ENCODE data around the gene MCUB.
"Not testable (repeated sequence)": the region's sequence is repeated elsewhere in the genome, so short reads cannot be mapped to it uniquely, and the experiment has no call there.

Gene MCUB

DNA sequence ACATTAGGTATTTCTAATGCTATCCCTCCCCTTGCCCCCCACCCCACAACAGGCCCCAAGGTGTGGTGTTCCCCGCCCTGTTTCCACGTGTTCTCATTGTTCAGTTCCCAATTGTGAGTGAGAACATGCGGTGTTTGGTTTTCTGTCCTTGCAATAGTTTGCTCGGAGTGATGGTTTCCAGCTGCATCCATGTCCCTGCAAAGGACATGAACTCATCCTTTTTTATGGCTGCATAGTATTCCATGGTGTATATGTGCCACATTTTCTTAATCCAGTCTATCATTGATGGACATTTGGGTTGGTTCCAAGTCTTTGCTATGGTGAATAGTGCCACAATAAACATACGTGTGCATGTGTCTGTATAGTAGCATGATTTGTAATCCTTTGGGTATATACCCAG is 20.0 kb downstream of the MCUB start:
- DNase-seq = not testable (repeated sequence)

DNA sequence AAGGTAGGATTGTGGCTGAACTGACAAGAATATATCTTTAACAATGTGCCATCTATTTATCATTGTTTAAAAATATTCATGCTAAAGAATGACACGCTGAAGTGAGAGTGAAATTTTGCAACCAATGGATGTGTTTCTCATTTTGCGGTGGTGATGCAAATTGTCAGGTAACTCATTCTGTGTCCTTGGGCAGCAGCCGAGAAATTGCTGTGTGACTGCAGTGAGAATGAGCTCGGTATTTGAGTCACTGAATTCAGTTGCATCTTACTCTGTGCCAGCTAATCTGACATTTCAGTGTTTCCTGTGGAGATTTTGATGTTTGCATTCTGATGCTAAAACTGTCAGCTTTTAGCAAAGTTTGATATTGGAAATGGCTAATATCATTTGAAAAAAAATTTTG is 28.1 kb downstream of the MCUB start:
- peak; percentile 68 to 75 for DNase-seq

DNA sequence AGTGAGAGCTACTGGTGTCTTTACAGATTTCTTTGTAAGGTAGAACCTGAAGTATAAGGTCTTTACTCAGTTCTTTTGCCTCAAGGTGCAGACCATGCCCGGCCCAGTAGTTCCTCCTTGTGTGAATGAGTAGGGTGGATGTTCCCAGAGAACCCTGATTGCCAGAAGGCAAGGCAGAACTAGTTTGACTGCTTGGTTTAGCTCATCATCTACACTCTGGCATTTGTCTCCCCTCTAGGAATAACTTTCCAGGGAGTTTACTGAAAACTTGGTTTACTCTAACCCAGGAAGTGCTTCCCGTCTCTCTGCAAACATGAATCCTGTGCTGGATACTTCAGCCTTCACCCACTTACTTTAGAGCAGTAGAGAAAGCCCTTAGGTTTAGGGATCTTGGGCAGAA is 29.1 kb downstream of the MCUB start:
- DNase-seq = no peak

DNA sequence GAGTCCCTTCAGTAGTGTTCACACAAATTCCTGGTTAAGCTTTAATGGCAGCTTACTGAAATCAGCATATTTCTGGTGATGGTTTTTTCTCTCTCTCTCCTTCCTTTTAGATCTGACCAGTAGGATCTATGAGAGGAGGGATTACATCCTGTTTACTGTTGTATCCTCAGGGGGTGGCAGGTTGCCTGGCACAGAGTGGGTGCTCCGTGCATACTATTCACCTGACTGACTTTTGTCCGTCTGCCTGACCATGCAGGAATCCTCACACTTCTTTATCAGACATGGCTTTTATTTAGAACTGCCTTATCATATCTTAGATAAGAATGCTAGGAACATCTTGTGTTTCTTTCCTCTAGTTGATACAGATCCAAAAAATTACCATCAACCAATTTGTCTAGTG is 29.6 kb downstream of the MCUB start:
- no peak for DNase-seq

DNA sequence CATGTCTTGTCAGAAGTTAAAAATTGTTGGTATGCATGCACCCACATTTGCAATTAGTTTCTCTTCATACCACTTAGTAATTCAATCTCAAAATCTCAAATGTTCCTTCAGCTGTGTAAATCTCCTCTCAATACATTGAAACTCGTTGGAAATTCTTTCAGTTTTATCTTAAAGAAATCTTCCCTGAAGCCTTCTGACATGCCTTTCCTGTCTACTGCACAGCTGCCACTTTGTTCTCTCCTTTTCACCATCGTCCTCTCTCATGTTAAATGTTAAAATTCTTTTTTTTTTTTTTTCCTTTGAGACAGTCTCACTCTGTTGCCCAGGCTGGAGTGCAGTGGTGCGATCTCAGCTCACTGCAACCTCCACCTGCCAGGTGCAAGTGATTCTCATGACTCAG is 30.9 kb downstream of the MCUB start:
- DNase-seq = no peak

DNA sequence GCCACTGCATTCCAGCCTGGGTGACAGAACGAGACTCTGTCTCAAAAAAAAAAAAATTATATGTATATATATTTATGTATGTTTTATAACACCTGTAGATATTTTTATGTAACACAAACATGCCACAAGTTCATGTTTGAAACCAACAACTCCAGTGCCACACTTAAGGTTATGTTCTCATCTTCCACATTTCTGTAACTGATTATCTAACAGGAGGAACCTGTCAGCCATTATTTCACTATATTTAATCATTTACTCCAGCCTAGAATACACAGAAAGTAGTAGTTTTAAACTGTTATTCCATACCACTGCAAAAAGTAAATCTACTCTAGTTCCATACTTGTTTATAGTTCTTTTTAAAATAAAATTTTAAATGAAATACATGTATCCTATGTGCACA is 32.3 kb downstream of the MCUB start:
- DNase-seq = no peak

DNA sequence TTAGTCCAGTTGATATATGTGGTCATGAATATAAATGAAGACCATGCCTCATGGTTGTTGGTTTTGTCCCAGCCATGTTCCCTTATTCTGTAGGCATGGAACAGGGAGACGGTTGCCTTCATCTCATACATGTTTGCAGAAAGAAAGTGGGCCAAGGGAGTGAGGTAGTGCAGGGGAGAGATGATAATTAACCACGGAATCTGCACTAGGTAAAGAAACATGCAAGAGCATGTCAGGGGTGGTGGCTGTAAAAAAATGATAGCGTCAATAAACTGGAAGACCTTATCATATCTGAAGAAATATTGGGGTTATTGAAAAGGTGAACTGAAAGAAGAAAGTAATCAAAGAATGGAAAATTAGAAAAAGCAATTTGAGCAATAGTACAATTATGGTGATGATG is 35.1 kb downstream of the MCUB start:
- not testable (repeated sequence) for DNase-seq

DNA sequence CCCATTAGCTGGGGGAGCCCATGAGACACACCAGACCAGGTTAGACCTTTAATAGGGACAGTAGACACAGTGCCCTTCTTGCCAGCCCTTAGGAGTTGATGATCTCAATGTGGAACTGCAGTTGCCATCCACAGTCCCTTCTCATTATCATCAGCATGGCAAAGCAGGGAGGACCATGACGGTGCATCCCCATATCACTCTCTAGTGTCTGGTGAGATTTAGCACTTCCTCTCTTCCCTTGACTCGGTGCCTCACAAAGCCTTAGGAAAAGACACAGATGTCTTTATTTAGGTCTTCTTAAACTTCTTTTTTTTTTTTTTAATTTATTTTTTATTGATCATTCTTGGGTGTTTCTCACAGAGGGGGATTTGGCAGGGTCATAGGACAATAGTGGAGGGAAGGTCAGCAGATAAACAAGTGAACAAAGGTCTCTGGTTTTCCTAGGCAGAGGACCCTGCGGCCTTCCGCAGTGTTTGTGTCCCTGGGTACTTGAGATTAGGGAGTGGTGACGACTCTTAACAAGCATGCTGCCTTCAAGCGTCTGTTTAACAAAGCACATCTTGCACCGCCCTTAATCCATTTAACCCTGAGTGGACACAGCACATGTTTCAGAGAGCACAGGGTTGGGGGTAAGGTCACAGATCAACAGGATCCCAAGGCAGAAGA is 36.5 kb downstream of the MCUB start:
- DNase-seq = not testable (repeated sequence)

DNA sequence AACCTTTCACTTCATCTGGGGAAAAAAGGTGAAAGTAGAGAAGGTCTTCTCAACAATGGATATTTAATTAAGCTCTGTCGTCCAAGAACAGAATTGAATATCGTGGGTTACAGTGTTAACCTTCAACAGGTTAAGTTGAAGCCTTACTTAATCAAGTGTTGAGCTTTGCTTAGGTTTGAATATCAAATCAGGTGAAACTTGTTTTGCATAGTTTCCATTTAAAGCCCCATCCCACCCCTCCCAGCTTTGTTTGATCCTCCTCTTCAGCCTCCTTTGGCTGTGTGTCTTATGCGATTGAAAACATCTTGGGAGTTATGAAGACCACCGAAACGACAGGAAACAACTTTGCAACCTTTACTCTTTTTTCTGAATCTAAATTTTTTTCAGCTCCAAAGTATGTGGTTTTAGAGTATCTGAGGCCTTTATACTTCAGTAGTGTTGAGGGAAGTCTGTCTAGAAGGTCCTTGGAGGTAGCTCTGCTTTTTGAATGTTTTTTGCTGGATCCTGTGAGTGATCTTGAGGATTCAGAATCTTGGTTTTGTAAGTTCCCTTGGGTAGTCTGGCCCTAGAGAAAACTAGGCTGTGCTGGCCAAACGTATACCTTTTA is 39.1 kb downstream of the MCUB start:
- DNase-seq = no peak

DNA sequence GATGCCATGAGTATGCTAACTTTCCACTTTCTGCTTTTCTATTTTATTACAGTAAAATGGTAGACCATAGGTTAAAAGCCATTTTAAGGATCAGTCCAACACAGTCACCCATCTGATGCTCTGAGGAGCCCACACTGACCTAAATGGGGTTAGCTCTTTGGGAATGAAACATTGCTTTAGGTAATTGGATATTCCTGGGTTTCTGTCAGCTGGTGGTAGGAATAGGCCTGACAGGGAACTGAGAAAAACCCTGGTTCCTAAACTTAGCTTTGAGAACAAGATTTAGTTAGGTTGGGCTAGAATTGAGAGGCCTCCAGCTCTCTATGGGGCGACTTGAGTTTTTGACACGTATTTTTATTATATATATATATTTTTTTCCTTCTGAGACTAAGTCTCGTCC is 40.4 kb downstream of the MCUB start:
- no peak for DNase-seq

DNA sequence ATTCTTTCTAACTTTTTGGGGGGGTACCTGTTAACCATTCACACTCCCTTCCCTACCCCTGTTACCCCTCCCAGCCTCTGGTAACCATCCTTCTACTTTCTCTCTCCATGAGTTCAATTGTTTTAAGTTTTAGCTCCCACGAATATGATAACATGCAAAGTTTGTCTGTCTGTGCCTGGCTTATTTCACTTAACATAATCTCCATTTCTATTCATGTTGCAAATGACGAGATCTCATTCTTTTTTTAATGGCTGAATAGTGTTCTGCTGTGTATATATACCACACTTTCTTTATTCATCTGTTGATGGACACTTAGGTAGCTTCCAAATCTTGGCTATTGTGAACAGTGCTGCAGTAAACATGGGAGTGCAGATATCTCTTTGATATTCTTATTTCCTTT is 41.3 kb downstream of the MCUB start:
- DNase-seq = no peak

DNA sequence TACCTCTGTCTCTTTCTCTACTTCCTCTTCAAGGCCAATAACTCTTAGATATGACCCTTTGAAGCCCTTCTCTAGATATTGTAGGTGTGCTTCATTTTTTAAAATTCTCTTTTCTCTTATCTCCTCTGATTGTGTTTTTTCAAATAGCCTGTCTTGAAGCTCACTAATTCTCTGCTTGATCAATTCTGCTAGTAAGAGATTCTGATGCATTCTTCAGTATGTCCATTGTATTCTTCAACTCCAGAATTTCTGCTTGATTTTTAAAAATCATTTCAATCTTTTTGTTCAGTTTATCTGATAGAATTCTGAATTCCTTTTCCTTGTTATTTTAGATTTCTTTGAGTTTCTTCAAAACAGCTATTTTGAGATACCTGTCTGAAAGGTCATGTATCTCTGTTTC is 47.9 kb downstream of the MCUB start:
- DNase-seq = no peak

DNA sequence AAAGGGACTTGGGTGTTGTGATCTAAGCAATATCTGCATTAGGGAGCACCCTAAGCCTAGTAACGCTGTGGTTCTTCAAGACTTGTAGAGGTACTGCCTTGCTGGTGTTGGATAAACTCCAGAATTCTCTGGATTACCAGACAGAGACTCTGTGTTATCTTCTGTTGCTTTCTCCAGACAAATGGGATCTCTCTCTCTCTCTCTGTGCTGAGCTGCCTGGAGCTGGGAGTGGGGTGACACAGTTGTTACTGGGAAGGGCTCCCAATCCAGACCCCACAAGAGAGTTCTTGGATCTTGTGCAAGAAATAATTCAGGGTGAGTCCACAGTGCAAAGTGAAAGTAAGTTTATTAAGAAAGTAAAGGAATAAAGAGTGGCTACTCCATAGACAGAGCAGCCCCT is 48.8 kb downstream of the MCUB start:
- no peak for DNase-seq

DNA sequence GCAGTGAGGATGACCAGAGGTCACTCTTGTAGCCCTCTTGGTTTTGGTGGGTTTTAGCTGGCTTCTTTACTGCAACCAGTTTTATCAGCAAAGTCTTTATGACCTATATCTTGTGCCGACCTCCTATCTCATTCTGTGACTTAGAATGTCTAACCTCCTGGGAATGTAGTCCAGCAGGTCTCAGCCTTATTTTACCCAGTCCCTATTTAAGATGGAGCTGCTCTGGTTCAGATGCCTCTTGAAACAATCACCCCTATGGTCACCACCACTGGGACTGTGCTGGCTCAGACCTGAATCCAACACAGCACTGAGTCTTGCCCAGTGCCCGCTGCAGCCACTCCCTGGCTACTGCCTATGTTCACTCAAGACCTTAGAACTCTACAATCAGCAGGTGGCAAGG is 49.4 kb downstream of the MCUB start:
- no peak for DNase-seq

DNA sequence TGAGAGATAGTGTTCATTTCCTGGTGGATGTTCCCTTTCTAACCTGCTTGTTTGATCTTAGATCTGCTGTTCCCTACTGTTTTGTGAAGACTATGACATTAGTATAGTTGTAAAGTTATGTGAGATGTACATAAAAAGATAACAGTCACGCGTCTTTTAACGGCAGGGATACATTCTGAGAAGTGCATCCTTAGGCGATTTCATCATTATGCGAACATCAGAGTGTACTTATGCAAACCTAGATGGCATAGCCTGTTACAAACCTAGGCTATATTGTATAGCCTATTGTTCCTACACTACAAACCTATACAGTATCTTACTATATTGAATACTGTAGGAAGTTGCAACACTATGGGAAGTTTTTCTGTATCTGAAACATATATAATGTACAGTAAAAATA is 50.4 kb downstream of the MCUB start:
- DNase-seq = no peak

DNA sequence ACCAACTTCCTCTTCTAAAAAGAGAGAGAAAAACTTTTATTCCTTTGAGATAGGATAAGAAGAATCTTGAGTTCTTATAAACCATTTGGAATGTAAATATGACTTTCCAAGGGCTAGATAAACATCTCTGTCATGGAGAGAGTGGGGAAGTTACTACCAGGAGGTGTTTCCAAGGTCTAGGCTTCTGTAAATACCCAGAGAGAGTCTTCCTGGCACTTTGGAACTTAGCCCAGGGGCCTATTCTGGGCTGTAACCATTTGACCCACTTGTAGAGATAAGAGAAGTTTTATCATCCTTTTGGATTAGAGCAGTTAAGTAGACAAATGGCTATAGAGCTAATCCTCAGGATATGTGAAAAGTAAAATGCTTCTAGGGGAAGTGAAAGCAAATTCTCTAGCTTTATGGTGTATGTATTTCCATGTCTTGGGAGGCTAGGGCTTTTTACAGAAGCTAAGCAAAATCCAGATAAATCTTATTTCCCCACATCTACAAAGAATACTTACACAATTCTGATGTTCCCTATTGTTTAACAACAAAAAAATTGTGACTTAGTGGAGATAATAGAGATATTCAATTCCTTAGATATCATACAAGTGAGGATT is 51.1 kb downstream of the MCUB start:
- no peak for DNase-seq

DNA sequence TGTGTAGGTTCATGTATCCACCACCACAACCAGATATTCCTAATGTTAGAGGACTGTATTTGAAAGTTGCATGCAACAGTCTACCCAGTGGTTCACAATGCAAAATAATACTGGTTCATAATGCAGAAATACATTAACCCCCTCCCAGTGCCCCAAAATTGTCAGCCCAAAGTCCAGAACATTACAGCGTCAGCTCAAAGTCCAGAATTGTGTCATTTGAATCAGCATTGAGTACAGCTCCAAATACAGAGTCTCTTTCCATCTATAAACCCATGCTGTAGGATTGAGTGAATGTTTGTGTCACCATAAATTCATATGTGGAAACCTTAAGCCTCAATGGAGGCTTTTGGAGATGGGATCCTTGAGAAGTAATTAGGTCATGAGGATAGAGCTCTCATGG is 54.0 kb downstream of the MCUB start:
- DNase-seq = no peak

DNA sequence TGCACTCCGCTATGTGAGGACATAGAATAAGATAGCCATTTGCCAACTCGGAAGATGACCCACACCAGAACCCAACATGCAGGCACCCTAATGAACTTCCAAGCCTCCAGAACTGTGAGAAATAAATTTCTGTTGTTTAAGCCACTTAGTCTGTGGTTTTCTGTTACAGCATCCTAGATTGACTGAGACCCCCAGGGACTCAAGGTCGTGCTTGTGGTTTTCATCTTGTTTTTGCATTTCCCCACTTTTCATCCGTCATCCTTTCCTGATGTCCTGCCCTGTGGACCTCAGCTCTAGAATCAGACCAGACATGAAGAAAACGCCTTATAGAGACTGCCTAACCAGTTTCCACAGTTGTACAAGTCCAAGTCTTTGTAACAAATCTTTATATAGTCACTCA is 54.4 kb downstream of the MCUB start:
- DNase-seq = no peak

DNA sequence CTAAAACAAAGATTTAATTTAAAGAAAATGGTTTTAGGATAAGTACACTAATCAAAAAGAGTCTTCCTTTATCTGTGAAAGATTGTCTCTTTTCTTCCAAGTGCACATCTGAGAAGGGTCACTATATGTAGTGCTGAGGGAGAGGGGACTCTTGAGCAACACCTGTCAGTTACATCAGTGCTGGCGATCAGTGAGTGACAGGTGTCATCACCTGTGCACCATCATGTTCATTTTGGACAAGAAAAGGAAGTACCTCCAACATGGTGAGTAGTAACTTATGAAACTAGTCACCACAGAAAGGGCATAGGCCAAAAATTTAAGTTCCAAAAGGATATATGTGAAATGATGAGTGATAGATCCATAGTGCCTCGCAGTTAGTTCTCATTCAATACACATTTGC is 55.7 kb downstream of the MCUB start:
- no peak for DNase-seq

DNA sequence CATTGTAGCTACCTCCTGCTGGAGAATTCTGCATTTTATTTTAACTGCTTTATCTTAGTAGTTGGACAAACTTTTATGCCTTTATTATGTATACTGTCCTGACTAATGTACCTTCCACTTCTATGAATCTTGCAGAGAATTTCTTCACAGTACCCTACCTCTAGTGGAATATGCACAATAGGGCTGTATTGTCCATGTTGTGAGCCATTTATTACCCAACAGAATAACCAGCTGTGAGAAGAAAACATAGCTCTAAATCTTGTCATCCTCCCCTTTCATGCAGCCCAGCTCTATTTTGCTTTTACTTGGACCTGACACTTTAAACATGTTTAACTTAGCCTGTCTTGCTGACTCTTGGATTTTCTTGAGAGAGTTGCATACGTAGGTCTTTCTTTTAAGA is 56.2 kb downstream of the MCUB start:
- DNase-seq = no peak

DNA sequence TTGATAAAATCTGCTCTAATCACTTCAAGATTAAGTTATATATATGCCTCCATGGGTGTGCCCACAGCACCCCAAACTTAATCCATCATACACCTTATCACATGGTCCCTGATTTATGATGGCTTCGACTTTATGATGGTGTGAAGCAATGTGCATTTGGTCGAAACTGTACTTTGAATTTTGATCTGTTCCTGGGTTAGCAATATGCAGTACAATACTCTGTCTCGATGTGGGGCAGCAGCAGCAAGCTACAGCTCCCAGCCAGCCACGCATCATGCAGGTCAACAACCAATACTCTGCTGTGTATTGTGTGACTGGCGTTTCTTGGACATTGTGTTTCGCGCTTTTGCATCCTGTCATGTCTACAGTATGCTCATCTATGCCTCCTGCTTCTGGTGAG is 62.6 kb downstream of the MCUB start:
- DNase-seq = no peak

DNA sequence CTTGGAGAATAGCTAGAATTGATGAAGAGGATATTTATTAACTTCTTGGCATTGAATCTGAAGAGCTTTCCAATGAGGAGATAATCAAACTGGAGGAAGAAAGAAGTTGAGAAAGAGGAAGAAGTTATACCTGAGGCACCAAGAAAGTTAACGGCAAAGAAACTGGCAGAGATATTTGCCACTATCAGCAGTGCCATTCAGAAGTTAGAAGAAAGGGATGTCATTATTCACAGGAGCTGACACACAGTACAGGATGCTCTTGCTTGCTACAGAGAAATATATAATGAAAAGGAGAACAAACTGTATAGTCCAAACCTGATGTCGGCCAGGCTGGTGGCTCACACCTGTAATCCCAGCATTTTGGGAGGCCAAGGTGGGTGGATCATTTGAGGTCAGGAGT is 64.5 kb downstream of the MCUB start:
- DNase-seq = no peak

DNA sequence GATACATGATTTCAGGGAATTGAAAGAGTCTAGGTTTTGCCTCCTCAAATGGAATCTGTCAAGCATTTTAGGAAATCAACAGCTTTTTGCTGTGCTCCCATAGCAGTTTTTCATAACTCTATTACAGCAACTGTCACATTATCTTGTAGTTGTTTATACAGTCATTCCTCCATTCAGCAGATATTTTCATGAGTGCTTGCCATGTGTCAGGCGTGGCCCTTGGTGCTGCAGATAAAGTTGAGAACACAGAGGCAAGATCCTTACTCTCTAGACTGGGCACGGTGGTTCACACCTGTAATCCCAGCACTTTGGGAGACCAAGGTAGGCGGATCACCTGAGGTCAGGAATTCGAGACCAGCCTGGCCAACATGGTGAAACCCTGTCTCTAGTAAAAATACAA is 67.3 kb downstream of the MCUB start:
- DNase-seq = no peak

DNA sequence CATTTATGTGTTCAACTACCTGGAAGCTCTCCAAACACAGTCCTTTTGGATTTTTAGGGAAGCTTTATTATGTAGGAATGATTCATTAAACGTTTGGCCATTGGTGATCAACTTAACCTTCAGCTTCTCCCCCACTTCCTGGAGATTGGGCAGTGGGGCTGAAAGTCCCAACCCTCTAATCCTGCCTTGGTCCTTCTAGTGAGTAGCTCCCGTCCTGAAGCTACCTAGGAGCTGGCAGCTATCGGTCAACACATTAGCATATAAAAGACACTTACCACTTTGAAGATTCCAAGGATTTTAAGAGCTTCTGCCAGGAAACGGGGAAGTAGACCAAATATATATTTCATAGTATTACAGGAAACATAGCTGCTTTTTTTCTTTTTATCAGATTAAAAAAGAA is 69.7 kb downstream of the MCUB start:
- no peak for DNase-seq

DNA sequence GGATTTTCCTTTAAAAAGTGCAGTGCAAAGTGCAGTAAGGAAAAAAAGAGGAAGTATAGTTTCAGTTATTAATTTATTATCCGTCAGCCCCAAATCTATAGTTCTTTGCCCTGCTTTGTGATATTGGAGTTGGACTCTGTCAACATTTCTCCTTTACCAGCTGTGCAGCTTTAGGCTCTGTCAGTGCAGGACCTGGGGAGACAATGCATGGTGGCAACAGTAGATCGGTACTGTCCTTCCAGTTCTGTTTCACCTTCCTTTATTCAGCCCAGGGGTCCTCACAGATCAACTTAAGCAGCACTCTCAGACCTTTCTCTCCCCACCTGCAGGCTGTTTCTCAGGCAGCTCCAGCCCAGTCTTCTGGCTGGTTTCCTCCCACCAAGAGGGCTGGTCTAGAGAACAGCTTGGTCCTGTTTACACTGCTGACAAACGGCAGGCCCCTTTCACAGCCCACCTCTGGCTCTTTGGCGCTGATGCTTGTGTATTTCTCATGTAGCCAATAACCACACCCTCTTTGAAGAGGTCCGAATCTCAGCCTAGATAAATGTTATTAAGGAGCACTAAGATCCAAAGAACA is 71.6 kb downstream of the MCUB start:
- DNase-seq = no peak

Data from activated T-cell treated with anti-CD3 and anti-CD28 coated beads, Interleukin-2, amount 50 U/mL, for 48 hours (primary cell).